Measurements from ENCODE around the gene NDOR1.

NDOR1 gene

GRCh38 chr9:137221506-137222111 lies 16.1 kb downstream of the NDOR1 start:
- Histone ChIP-seq H3K27me3 (ENCODE audit: insufficient read depth, low read depth, severe bottlenecking) (no peaks in the 10 kb centered on the region), H3K9me3 (ENCODE audit: severe bottlenecking) (no peaks in the 10 kb centered on the region), H3K27ac (no peak overlapping the region), H3K36me3 (no peaks in the 10 kb centered on the region), H3K4me3 (ENCODE audit: low read depth, low read length) (peak overlapping the region; percentile 40)
- DNase-seq: no peak
- TF ChIP-seq CTCF (IDR thresholded peaks at IDR 0.05; ENCODE audit: low read depth, low read length): no peak

GRCh38 chr9:137222190-137223077 lies 16.9 kb downstream of the NDOR1 start, which contains the start of gene RNF208:
Gene RNF208 (minus strand): TSS chr9:137222240. CDS start chr9:137221212, 1,028 bp downstream.
- Histone ChIP-seq H3K27ac (peak within 1 kb of the TSS; percentile 28; the same call in 1 of the 2 replicates), H3K4me3 (ENCODE audit: low read depth, low read length) (peak within 1 kb of the TSS; percentile 49), H3K9me3 (ENCODE audit: severe bottlenecking) (no peaks in the 10 kb centered on the region), H3K36me3 (no peaks in the 10 kb centered on the region), H3K27me3 (ENCODE audit: insufficient read depth, low read depth, severe bottlenecking) (no peaks in the 10 kb centered on the region)
- DNase-seq: peak; percentile 23
- no peak for TF ChIP-seq CTCF (IDR thresholded peaks at IDR 0.05; ENCODE audit: low read depth, low read length)

- DNase-seq: peak; percentile 93
- Histone ChIP-seq H3K27ac (peak overlapping the region; percentile 51), H3K27me3 (ENCODE audit: insufficient read depth, low read depth, severe bottlenecking) (no peaks in the 10 kb centered on the region), H3K9me3 (ENCODE audit: severe bottlenecking) (no peaks in the 10 kb centered on the region), H3K4me3 (ENCODE audit: low read depth, low read length) (peak overlapping the region; percentile 66), H3K36me3 (no peaks in the 10 kb centered on the region)
- no peak for TF ChIP-seq CTCF (IDR thresholded peaks at IDR 0.05; ENCODE audit: low read depth, low read length)
These were observed 17.8 kb downstream of the NDOR1 start for GRCh38 chr9:137223078-137223970.

GRCh38 chr9:137224830-137225694 lies 19.6 kb downstream of the NDOR1 start, which contains the start of gene CYSRT1:
Gene CYSRT1 (plus strand): TSS chr9:137225174. CDS start chr9:137225622, 448 bp downstream.
- no peak within 1 kb of the TSS for H3K27ac ChIP-seq
- H3K36me3 ChIP-seq: no peaks in the 10 kb centered on the region
- no peak for DNase-seq
- no peaks in the 10 kb centered on the region for H3K9me3 ChIP-seq (ENCODE audit: severe bottlenecking)
- no peaks in the 10 kb centered on the region for H3K27me3 ChIP-seq (ENCODE audit: insufficient read depth, low read depth, severe bottlenecking)
- peak within 1 kb of the TSS; percentile 66 for H3K4me3 ChIP-seq (ENCODE audit: low read depth, low read length)
- TF ChIP-seq CTCF (IDR thresholded peaks at IDR 0.05; ENCODE audit: low read depth, low read length): no peak
